H9 (cell line): ENCODE data around the gene CPHXL2. TPM values are rescaled to one million over a fixed set of nuclear protein-coding genes. Genes with fewer than 3 reads are reported as not detected.

ENCODE experiments used
- DNase-seq: peaks from one replicate; pipeline ENCODE4 v3.0.0-alpha.2; 2017
- H2AFZ ChIP-seq: one replicate; pipeline ENCODE4 v1.6.1; 2013; ENCODE audit warnings: mild to moderate bottlenecking, low read length, control low read depth, moderate library complexity
- H2AK5ac ChIP-seq: 2 replicates; pipeline ENCODE4 v1.6.1; 2013; ENCODE audit warnings: low read length, control low read depth, mixed read lengths; ENCODE audit not compliant: insufficient read length
- H2BK120ac ChIP-seq: one replicate; pipeline ENCODE4 v1.6.1; 2013; ENCODE audit warnings: low read depth, mild to moderate bottlenecking, low read length, control low read depth, inconsistent platforms; ENCODE audit not compliant: poor library complexity, severe bottlenecking
- H2BK12ac ChIP-seq: 2 replicates; pipeline ENCODE4 v1.6.1; 2013; ENCODE audit warnings: low read length, control low read depth, mixed read lengths, low read depth; ENCODE audit not compliant: insufficient read length
- H2BK15ac ChIP-seq: 2 replicates; pipeline ENCODE4 v1.6.1; 2013; ENCODE audit warnings: low read depth, low read length, control low read depth
- H2BK20ac ChIP-seq: one replicate; pipeline ENCODE4 v1.6.1; 2013; ENCODE audit warnings: low read depth, mild to moderate bottlenecking, low read length, control low read depth, inconsistent platforms; ENCODE audit not compliant: poor library complexity, severe bottlenecking
- H2BK5ac ChIP-seq: 2 replicates; pipeline ENCODE4 v1.6.1; 2013; ENCODE audit warnings: low read length, control low read depth, mixed read lengths; ENCODE audit not compliant: insufficient read length
- H3K14ac ChIP-seq: 2 replicates; pipeline ENCODE4 v1.6.1; 2013; ENCODE audit warnings: low read length, control low read depth; ENCODE audit not compliant: insufficient read depth
- H3K18ac ChIP-seq: 2 replicates; pipeline ENCODE4 v1.6.1; 2013; ENCODE audit warnings: low read depth, mild to moderate bottlenecking, mixed read lengths, low read length, control low read depth; ENCODE audit not compliant: insufficient read length
- H3K23ac ChIP-seq: 2 replicates; pipeline ENCODE4 v1.6.1; 2013; ENCODE audit warnings: low read length, control low read depth, mixed read lengths, low read depth; ENCODE audit not compliant: insufficient read length
- H3K23me2 ChIP-seq: 2 replicates; pipeline ENCODE4 v1.6.1; 2013; ENCODE audit warnings: low read depth, mild to moderate bottlenecking, mixed read lengths, low read length, control low read depth; ENCODE audit not compliant: insufficient read length, poor library complexity, severe bottlenecking
- H3K27ac ChIP-seq: 2 replicates; pipeline ENCODE4 v1.5.1; 2013; ENCODE audit warnings: low read length, control low read depth, mixed read lengths, low read depth; ENCODE audit not compliant: insufficient read length
- H3K27me3 ChIP-seq: 2 replicates; pipeline ENCODE4 v1.6.1; 2013; ENCODE audit warnings: low read length, control low read depth, inconsistent platforms; ENCODE audit not compliant: insufficient read depth
- H3K4ac ChIP-seq: 2 replicates; pipeline ENCODE4 v1.6.1; 2013; ENCODE audit warnings: low read depth, mild to moderate bottlenecking, control low read depth, inconsistent platforms, low read length, moderate library complexity
- H3K4me1 ChIP-seq: 2 replicates; pipeline ENCODE4 v1.6.1; 2013; ENCODE audit warnings: low read length, control low read depth, inconsistent platforms; ENCODE audit not compliant: insufficient read depth
- H3K4me2 ChIP-seq: 2 replicates; pipeline ENCODE4 v1.6.1; 2013; ENCODE audit warnings: low read length, control low read depth, mixed read lengths; ENCODE audit not compliant: insufficient read length, insufficient read depth
- H3K56ac ChIP-seq: 2 replicates; pipeline ENCODE4 v1.6.1; 2013; ENCODE audit warnings: low read depth, mild to moderate bottlenecking, mixed read lengths, low read length, control low read depth; ENCODE audit not compliant: insufficient read length
- H3K79me1 ChIP-seq: 2 replicates; pipeline ENCODE4 v1.6.1; 2013; ENCODE audit warnings: low read depth, mild to moderate bottlenecking, moderate library complexity, low read length, control low read depth, inconsistent platforms; ENCODE audit not compliant: insufficient read depth, poor library complexity, severe bottlenecking
- H3K79me2 ChIP-seq: 2 replicates; pipeline ENCODE4 v1.6.1; 2013; ENCODE audit warnings: low read length, control low read depth, inconsistent platforms; ENCODE audit not compliant: insufficient read depth
- H3K9ac ChIP-seq: 2 replicates; pipeline ENCODE4 v1.6.1; 2013; ENCODE audit warnings: low read length, control low read depth, mixed read lengths; ENCODE audit not compliant: insufficient read length; ENCODE audit errors: extremely low read depth
- H3K9me3 ChIP-seq: one replicate; pipeline ENCODE4 v1.6.1; 2013; ENCODE audit warnings: low read depth, low read length, inconsistent platforms; ENCODE audit not compliant: control insufficient read depth
- H3T11ph ChIP-seq: one replicate; pipeline ENCODE4 v1.6.1; 2013; ENCODE audit warnings: mild to moderate bottlenecking, low read length, control low read depth, inconsistent platforms
- H4K20me1 ChIP-seq: one replicate; pipeline ENCODE4 v1.6.1; 2013; ENCODE audit not compliant: control insufficient read depth, insufficient read length, insufficient read depth
- H4K5ac ChIP-seq: 2 replicates; pipeline ENCODE4 v1.6.1; 2013; ENCODE audit warnings: low read depth, mild to moderate bottlenecking, mixed read lengths, low read length, control low read depth; ENCODE audit not compliant: insufficient read length
- H4K8ac ChIP-seq: replicated peaks from 2 replicates; pipeline ENCODE4 v1.6.1; 2013; ENCODE audit warnings: low read length, control low read depth, mixed read lengths, low read depth; ENCODE audit not compliant: insufficient read length
- H4K91ac ChIP-seq: 2 replicates; pipeline ENCODE4 v1.6.1; 2013; ENCODE audit warnings: low read depth, mild to moderate bottlenecking, moderate library complexity, mixed read lengths, low read length, control low read depth; ENCODE audit not compliant: insufficient read length
- H3K27ac Mint-ChIP-seq, 3 experiments: 2 replicates in 2 of 3; 3 replicates in 1 of 3; pipeline ENCODE4 v1.8.0; 2020 to 2021; ENCODE audit warnings: mixed read lengths in 3 of 3, mild to moderate bottlenecking in 1 of 3, moderate library complexity in 1 of 3
- H3K27me3 Mint-ChIP-seq: 2 replicates; pipeline ENCODE4 v1.8.0; 2021; ENCODE audit warnings: low read depth, mild to moderate bottlenecking, moderate library complexity, mixed read lengths
- H3K36me3 Mint-ChIP-seq, 3 experiments: 2 replicates in 2 of 3; 3 replicates in 1 of 3; pipeline ENCODE4 v1.8.0; 2020 to 2021; ENCODE audit warnings: low read depth in 3 of 3, mixed read lengths in 3 of 3; ENCODE audit not compliant: insufficient read depth in 1 of 3
- H3K4me1 Mint-ChIP-seq, 2 experiments: 2 replicates each; pipeline ENCODE4 v1.8.0; 2020; ENCODE audit warnings: mixed read lengths in 2 of 2
- H3K4me3 Mint-ChIP-seq, 2 experiments: 2 replicates in 1 of 2; 3 replicates in 1 of 2; pipeline ENCODE4 v1.8.0; 2020 to 2021; ENCODE audit warnings: mild to moderate bottlenecking in 2 of 2, mixed read lengths in 2 of 2, moderate library complexity in 1 of 2
- H3K9me3 Mint-ChIP-seq, 2 experiments: 2 replicates in 1 of 2; 3 replicates in 1 of 2; pipeline ENCODE4 v1.8.0; 2020; ENCODE audit warnings: mild to moderate bottlenecking in 2 of 2, mixed read lengths in 2 of 2, moderate library complexity in 1 of 2
- CTCF ChIP-seq: fragments of 200-600 bp; sonication (generic); conservative IDR thresholded peaks from 3 replicates; pipeline ENCODE4 v1.8.0; 2021; ENCODE audit warnings: antibody characterized with exemption, mild to moderate bottlenecking
- WGBS: extraction: QIAGEN DNeasy Blood & Tissue Kit; methylation state at CpG from one replicate; pipeline ENCODE4 v1.1.7; 2013; ENCODE audit warnings: missing lambda C conversion rate, low lambda C conversion rate, mixed read lengths; ENCODE audit not compliant: insufficient read length; ENCODE audit errors: extremely low coverage; 5-methylcytosine and 5-hydroxymethylcytosine counted together
- total RNA-seq: library from RNA; stranded (reverse); gene quantifications from 2 replicates; pipeline ENCODE4 v1.2.1, GENCODE V29; 2021

The CPHXL2 gene
- total RNA-seq, 1 experiment from 2014 or later, result not detected

- no peak overlapping the region for H2BK15ac ChIP-seq
- TF ChIP-seq CTCF, result no peak
- H3K27me3 ChIP-seq, result no peaks in the 10 kb centered on the region
- no peak overlapping the region for H3K23ac ChIP-seq
- no peaks in the 10 kb centered on the region for H3K79me2 ChIP-seq
- no peak overlapping the region for H2BK120ac ChIP-seq
- no peaks in the 10 kb centered on the region for H3K9me3 Mint-ChIP-seq
- no peak overlapping the region for H2BK12ac ChIP-seq
- H3K4me1 ChIP-seq, result no peaks in the 10 kb centered on the region
- H4K20me1 ChIP-seq, result no peaks in the 10 kb centered on the region
- no peaks in the 10 kb centered on the region for H3K79me1 ChIP-seq
- no peak for DNase-seq
- H4K8ac ChIP-seq, result no peak overlapping the region
- peaks cover 15 to 17% of the 10 kb centered on the region in 2 experiments for H3K4me1 Mint-ChIP-seq
- H3K56ac ChIP-seq, result no peak overlapping the region
- H2BK5ac ChIP-seq, result no peak overlapping the region
- no peak overlapping the region for H2BK20ac ChIP-seq
- H3K9ac ChIP-seq, result no peak overlapping the region
- H3K27ac ChIP-seq, result no peak overlapping the region
- no peaks in the 10 kb centered on the region for H3K9me3 ChIP-seq
- no peak overlapping the region for H4K91ac ChIP-seq
- H3K14ac ChIP-seq, result no peak overlapping the region
- H2AK5ac ChIP-seq, result no peak overlapping the region
- H3K36me3 Mint-ChIP-seq, result peaks cover 30 to 56% (median 51%) of the 10 kb centered on the region in 3 experiments; a peak in 6 of 7 replicates
- H2AFZ ChIP-seq, result no peak overlapping the region
- H3K27ac Mint-ChIP-seq, result peak overlapping the region in 1 of 3 experiments; percentile 44; a peak in 1 of 7 replicates
- no peak overlapping the region for H3K4ac ChIP-seq
- peaks cover 11% of the 10 kb centered on the region for H3K23me2 ChIP-seq
- H3K18ac ChIP-seq, result no peak overlapping the region
- WGBS, result no CpG with 5 or more reads among the region's 4 CpGs
- no peak overlapping the region for H3K4me2 ChIP-seq
- peak overlapping the region in 1 of 2 experiments; percentile 12; a peak in 1 of 5 replicates for H3K4me3 Mint-ChIP-seq
- no peak overlapping the region for H3T11ph ChIP-seq
- H3K27me3 Mint-ChIP-seq, result peaks cover 2% of the 10 kb centered on the region; the same call in 1 of the 2 replicates
- H4K5ac ChIP-seq, result no peak overlapping the region
These were observed 51.9 kb downstream of the CPHXL2 start for GRCh38 chr16:75624921-75625334.
